GM19438 (cell line): ENCODE data around the gene CSRP2.
A peak's percentile ranks its signal among the peaks of the same experiment; 100 is the strongest.

ENCODE experiments used
- ATAC-seq: cut with Tn5 transposase; IDR thresholded peaks from one replicate; pipeline ENCODE4 v1.9.1; 2021; ENCODE audit warnings: low read depth; ENCODE audit not compliant: unreplicated experiment

Gene CSRP2

GRCh38 chr12:76864791-76865400, 13.9 kb downstream of the CSRP2 start:
- ATAC-seq, result peak; percentile 70

DNA sequence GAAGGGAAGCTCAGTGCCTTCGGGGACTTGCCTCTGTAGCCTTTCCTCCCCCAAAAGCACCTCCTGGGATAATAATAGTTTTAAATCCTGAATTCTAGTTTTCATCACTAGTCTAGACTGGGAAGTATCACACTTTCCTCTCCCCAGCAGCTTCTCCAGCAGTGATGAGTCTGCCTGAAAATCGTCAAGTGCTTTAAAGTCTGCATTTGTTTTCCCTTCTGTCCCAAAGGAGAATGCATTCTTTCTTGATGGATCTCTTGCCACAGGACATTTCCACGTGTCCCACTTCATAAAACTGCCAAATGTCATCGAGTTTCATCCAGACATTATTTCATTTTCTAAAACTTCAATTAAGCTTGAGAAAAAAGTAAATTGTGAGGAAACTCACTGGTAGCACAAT, 15.0 kb downstream of the CSRP2 start:
- no peak for ATAC-seq

DNA sequence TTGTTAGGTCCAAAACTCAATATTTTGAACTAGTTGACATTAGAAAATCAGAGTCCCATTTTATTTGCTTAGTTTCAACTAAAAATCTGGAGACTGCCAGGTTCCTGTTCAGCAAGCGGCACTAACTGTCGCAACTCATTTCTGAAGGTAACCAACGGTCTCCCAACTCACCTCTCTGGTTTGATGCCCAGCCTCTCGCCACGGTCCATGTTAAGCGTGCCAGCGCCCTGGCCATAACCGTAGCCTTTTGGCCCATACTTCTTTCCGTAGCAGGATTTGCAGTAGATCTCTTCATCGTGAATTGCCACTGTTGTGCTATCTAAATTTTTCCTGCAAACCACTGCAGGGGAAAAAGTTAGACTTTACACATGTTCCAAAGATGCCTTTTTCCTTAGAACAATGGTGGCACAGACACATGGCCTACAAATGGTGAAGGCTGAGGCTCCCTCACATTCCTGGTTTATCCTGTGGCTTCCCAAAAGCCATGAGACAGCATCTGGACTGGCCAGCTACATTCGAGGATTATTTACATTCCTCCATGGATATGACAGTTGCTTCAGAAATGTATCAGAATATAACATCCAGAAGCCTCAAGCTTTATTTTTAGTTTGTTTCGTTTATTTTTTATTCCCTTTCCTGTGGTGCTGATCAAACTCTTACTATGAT, 15.7 kb downstream of the CSRP2 start:
- no peak for ATAC-seq

GRCh38 chr12:76860256-76860655, 18.6 kb downstream of the CSRP2 start:
- no peak for ATAC-seq

DNA sequence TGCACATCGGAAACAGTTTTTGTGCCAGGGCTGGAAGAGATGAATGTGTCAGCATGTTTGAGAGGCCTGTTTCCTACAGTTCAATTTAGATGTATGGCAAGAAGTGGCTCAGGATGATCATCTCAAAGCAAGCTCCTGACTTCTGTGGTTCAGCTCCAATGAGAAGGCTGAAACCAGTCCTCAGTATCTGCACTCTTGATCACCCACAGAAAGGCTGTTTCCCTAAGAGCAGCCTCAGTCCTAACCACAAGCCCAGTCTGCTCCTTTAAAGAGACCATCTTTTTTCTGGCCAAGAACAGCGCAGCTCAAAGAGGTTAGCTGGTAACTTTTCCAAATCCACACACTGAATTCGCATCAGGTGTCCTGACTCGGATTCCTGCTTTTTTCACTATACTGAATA, 19.2 kb downstream of the CSRP2 start:
- ATAC-seq, result no peak

GRCh38 chr12:76856018-76856644, 22.7 kb downstream of the CSRP2 start:
- ATAC-seq, result no peak

DNA sequence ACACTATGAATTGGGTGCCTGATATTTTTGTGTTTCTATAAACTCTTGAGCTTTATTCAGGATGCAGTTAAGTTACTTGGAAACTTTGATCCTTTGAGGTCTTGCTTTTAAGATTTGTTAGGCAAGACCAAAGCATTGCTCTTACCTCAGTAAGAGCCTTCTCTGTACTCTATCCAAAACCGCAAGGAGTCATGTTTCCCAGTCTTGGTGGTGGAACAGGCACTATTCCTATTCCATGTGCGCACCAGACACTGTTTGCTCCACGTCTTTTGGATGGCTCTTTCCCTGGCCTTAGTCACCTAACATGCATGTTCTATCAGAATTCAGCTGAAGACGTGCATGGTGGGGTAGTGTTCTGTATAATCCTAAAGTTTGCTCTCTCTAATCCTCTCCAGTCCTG, 23.5 kb downstream of the CSRP2 start:
- ATAC-seq, result no peak

GRCh38 chr12:76852106-76852505, 26.7 kb downstream of the CSRP2 start:
- ATAC-seq, result no peak

DNA sequence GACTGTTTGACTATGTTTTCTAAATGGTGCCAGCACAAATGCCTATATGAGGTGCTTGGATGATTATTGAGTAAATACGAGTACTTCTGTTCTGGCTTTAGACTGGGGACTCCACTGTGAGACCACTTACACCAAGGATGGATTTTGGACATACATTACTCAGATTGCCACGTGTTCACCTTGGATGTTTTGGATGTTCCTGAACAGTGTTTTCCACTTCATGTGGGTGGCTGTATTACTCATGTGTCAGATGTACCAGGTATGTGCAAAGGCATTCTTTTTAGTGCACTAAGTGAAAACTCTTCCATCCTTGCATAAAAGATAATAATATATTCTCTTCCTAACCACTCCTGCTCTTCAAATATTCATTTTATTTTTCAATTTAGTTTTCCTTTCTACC, 30.7 kb downstream of the CSRP2 start:
- ATAC-seq, result no peak

GRCh38 chr12:76847260-76847659, 31.6 kb downstream of the CSRP2 start:
- no peak for ATAC-seq

DNA sequence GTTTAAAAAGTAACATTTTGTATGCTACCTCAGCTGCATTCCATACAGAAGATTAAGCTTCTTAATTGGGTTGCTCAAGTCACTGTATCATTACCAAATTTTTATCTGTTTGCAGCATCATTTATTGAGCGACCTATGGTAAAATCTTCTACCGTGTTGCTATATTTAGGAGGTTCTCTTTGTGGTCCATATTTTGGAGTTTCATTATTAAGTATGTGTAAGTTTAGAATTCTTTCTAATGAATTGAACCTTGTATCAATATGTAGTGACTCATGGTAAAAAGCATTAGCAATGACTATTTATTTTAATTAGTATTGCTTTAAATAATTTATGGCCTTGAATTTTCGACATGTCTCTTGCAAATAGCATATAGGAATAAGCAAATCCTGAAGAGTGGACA, 42.2 kb downstream of the CSRP2 start:
- ATAC-seq, result no peak

GRCh38 chr12:76830436-76830835, 48.4 kb downstream of the CSRP2 start:
- no peak for ATAC-seq

GRCh38 chr12:76820888-76821482, 57.8 kb downstream of the CSRP2 start:
- ATAC-seq, result no peak

DNA sequence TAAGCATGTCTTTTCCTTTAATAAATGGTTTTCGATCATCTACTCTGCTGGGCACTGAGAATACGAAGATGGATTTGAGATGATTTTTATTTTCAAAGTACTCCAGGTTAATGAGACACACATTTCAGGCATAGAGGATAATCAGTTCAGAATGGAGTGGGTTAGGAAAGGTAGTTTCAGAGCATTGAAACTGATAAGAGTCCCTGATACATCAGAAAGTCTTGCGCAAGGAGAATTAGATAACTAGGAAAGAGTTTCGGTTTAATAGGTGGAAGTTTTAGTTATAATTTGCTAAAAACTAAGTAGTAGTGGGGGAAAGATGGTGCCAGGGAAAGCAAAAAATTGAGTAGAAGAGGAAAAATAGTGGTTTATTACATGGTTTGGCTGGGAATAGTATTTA, 64.8 kb downstream of the CSRP2 start:
- no peak for ATAC-seq

DNA sequence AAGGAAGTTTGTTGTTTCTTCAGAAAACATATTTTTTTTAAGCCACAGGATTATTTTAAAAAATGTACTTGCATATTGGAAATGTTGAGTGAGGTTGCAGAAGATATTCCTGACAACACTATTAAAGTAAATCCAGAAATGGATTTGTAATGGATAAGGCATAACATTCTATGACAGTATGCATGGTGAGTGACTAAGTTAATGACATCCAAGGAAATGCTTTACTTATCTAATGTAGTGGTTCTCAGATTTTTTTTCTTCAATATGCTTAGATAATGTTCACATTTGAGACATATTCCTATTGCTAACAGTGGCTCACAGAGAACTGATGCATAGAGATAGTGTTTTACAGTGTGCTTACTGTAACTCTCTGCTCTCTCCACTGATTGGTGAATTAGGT, 65.6 kb downstream of the CSRP2 start:
- ATAC-seq, result no peak

DNA sequence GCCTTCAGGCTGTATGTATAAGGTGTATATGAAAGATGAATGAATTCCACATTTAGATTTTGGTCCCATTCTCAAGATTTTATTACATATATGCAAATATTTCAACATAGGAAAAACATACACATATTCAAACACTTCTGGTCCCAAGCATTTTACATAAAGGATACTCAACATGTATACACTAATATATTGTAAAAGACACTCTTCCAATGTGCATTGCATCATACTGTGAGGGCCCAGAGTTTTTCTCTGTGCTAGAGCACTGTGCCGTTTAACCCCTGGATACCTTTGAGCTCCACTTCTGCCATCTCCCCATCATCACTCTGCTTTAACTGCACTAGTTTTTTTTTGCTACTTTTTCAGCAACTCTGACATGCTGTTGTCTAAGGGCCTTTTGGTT, 66.8 kb downstream of the CSRP2 start:
- ATAC-seq, result no peak

DNA sequence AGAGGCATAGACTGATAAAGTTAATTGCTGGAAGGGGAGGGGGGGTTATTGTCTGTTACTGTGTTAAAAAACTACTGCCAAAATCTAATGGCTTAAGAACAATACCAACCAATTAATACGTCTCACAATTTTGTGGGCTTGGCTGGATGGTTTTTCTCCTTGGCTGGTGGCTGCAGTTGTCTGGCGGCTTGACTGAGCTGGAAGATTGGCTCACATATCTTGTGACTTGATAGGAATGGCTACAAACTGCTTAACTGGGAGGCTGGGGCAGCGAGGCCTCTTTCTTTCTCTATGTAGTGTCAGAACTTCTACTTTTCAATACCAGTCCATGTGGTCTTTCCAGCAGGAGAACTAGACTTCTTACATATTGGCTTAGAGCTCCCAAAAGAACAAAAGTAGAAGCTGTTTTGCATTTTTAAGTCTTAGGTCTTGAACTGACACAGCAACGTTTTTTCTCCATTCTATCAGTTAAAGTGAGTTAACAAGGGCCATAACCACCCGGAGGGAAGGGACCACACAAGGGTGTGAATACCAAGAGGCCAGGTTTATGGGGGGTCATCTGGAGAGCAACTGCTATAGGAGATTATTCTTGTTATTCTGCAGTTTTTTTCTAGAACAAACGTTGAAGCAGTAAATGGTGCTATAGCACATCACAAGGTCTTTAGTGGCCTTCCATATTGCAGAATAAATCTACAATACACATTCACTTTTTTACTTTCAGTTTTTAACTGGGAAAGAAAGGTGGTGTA, 68.0 kb downstream of the CSRP2 start:
- ATAC-seq, result no peak
